Renal cortical epithelial cell (primary cell): ENCODE measurements around the gene SPR. TPM values are rescaled to one million over a fixed set of nuclear protein-coding genes. Genes with fewer than 3 reads are reported as not detected.
A peak's percentile ranks its signal among the peaks of the same experiment; 100 is the strongest.

ENCODE experiments used
- DNase-seq: peaks from one replicate; pipeline ENCODE4 v3.0.0-alpha.2; 2011; ENCODE audit warnings: low read depth
- total RNA-seq: library from RNA; depleted of rRNA; stranded (reverse); fragments of >200 nt; gene quantifications from 2 replicates; pipeline ENCODE4 v1.2.3, GENCODE V29; 2014

Gene SPR
- total RNA-seq, 1 donor from 2014 or later = 62.2 TPM

GRCh38 chr2:72915320-72915906 is 28.2 kb downstream of the SPR start:
- no peak for DNase-seq

DNA sequence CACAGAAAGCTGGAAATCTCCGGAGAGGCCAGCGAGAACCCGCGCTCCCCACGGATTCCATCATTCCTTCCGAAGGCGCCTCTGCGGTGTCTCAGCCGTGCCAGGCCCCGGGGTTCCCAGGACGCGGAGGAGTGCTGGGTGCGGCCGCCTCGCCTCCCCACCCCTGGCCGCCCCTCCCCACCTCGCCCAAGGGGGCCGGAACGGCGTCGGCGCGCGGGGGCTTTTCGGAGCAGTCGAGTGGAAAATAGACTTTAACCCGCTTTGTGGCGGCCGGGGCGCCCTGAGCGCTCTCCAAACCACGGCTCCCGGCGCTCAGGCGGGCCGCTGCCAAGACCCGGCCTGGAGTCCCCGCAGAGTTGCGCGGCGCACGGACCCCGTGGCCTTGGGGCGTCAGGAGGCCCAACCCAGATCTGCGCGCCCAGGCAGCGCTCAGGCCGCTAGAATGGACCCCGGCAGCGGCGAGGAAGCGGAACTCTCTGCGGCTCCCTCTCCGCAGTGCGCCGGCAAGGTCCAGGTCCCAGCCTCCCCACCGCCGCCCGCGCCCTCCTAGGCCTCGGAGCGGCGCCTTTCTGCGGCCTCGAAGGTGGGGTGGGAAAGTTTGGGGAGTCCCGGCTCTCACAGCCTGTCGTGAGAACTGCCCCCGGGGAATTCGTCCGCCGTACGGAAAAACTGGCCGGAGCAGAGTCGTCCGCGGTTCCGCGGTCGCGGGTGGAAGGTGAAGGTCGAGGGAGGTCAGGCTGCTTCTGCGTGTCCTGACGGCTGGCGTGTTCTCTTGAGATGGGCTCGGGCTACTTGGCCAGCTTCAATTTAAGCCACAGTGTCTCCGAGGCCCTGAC is 28.9 kb downstream of the SPR start:
- no peak for DNase-seq

GRCh38 chr2:72916743-72917137 is 29.5 kb downstream of the SPR start:
- no peak for DNase-seq

- DNase-seq = peak; percentile 44
Measured at GRCh38 chr2:72917138-72917876, 30.1 kb downstream of the SPR start, which contains the start of gene EMX1. Gene EMX1 (plus strand): TSS chr2:72917519. CDS start chr2:72917853, 334 bp downstream.

GRCh38 chr2:72917877-72918553 is 30.8 kb downstream of the SPR start:
- DNase-seq = no peak

DNA sequence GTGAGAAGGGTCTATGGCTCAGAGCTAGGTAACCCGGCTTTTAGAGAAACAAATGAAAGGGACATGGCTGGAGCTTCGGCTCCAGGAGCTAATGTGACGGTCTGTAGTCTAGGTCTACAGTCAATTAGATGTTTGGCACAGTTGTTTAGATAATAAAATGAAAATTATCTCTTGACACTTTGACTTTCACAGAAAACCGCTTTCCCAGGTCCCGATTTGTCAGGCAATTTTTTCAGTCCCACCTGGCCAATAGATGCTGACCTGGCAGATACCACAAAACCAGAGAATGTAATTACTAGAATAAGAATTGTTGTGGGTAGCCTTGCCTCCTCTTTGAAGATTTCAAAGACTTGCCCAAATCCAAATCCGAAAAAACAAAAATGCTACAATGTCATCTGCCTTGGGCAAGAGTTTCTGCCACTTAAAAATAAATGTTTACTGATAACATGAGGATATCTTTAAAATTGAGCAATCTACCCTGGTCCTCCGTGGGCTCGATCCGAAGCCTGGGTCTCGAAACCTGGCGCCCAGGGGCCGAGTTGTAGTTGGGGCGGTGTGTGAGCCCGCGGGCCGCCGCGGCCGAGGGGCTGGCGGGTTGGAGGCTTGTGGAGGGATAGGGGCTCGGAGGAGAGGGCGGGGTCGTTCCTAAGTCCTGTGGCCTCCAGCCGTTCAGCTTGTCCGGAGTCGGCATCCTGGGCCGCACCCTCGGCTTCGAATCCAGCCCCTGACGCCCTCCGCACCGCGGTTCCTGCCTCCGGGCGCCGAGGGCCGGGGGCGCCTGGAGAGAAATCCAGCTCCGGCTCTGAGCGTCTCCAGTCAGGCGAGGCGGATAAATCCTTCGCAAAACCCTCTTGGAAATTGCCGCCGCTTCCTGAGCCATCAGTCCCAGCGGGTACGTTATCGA is 32.5 kb downstream of the SPR start:
- DNase-seq = no peak

- DNase-seq = no peak
Measured at GRCh38 chr2:72920318-72921087, 33.3 kb downstream of the SPR start.

DNA sequence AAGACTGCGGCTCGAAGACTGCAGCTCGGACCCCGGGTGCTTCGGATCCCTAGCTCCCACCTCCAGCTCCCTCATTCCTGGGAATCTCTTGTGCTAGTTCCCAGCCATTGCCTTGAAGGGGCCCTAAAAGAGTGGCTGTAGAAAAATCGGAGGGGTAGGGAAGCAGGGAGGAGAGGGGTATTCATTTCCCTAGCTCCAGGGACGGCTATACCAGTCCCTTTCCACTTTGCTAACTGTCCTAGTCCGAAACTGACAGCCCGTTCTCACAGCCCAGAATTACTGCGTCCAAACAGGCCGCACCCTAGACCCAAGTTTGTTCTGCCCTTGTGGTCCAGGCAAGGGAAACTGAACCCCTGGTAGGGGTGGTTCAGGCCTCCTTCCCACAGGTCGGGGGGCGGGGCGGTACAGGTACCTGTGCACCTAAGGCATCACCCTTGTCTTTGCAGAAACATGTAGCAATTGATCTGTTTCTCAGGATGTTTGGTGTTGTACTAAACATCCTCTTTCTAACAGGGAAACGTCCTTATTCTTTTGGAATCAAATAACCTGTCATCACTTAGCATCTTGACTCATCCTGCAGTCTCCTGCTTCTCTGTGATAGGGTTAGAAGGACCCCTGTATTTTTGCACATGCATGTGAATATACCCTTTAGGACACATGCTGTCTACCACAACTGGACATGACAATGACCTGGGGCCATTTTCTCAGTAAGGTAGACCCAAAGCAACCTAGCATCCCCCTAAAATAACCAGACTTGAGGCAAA is 34.1 kb downstream of the SPR start:
- DNase-seq = no peak

DNA sequence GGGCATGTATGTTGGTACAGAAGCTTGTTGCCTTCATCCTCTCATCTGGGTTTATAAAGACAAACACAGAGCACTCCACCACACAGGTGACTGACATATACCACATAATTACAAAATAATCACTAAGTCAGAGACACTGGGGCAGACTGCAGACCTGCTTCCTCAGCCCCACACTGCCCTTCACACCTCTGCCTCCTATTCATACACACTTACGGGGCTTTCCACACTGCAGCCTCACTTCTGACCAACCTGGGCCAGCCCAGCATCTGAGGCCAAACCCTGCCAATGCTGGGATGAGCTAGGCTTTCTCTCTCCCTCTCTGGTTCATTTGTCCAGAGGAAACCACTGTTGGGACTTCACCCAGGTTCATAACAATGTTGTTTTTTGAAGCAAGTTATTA is 34.6 kb downstream of the SPR start:
- no peak for DNase-seq

DNA sequence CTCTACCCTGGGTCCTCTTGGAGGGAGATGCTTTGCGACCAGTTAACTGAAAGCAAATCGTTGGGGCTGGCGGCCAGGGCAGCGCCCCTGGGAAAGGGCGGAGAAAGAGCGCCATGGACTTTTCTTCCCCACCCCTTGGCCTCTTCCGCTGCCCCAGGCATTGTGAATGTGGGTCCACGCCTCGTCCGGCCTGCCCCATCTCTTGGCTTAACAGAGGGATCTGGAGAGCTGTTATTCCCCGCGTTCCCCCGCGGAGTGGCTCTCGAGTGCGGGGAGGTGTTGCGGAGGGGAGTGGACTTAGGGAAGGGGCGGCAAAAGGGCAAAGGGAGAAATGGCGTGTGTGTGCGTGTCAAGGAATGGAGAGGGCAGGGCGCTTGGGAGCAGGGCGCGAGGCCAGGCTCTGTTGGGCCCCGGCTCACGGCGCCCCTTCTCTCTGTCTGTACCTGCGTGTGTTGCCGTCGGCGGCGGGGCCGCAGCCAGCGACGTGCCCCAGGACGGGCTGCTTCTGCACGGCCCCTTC is 36.7 kb downstream of the SPR start:
- DNase-seq = no peak

DNA sequence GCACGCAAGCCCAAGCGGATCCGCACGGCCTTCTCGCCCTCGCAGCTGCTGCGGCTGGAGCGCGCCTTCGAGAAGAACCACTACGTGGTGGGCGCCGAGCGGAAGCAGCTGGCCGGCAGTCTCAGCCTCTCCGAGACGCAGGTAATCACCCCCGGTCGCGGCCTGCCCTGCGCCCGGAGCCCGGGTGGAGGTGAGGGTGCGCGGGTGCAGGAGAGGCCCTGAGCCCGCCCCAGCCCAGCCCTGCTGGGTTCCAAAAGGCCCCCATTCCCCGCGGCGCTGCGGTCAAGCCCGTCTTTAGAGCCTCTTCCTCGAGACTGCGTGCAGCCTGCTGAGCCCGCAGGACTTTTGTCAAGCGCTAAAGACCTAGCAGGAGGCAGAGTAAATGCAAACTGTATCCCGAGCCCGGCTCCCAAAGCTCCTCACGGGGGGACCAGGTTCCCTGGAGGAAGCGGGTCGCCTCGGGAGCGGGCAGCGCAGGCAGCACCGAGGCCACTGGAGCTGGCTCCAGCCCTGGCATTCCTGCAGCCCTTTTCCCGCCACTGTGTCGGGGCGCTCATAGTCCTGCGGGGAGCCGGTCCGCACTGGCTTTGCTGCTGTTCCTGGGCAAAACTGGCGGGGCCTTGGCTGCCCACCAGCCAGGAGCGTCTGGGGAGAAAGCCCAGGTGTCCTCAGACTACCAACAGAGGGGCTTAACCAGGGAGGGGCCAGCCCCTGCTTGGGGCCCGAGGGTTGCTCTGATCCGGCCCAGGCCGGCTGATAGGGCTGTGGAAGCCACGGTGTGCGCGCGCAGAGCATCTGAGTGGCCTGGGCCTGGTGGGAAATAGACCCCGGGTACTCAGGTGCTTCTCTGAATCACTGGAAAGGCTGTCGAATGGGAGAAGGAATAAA is 37.4 kb downstream of the SPR start:
- no peak for DNase-seq

DNA sequence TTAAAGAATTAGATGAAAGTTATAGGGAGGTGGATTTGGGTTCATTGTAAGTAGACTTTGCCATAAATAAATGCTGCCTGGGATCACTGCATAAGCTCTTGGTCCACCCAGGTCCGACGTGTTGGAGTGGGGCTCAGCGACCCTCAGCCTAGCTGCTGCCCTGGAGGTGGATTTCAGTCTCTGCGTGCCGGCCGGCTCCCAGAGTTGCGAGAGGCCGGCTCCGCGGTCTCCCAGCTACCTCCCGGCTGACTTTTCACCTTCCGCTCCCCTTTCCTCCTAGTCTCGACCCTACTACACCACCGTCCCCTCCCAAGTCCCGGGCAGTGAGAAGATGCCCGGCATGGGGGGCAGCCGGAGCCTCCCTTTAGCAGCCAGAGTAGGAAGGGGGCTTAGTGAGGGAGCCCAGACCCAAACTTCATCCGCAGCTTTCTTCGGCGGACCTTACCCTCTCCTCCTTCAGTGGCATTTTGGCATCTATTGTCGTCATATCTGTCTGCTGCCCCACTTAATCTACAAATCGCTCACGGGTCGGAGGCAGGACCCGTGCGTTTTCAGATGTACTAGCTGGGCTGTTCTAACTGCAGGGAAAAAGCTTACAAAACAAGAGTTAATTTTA is 38.2 kb downstream of the SPR start:
- no peak for DNase-seq

DNA sequence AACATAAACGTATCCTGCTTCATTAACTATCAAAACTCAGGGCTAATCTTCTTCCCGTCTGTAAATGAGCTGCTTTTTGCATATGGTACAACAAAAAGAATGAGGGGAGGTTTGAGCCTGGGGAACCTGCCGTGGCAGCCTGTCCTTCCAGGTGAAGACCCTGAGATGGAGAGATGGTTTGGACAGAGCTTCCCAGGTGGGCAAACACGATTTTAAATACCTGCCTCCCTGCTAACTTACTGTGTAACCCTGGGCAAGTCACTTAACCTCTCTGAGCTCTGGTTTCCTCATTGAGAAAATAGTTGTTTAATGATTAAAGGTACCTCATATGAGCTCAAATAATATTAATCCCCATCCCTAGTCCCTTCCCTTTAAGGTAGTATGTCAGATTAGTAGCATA is 39.2 kb downstream of the SPR start:
- no peak for DNase-seq

- DNase-seq = no peak
Measured at GRCh38 chr2:72926811-72927465, 39.7 kb downstream of the SPR start.

- DNase-seq = no peak
Measured at GRCh38 chr2:72927619-72928550, 40.7 kb downstream of the SPR start.

DNA sequence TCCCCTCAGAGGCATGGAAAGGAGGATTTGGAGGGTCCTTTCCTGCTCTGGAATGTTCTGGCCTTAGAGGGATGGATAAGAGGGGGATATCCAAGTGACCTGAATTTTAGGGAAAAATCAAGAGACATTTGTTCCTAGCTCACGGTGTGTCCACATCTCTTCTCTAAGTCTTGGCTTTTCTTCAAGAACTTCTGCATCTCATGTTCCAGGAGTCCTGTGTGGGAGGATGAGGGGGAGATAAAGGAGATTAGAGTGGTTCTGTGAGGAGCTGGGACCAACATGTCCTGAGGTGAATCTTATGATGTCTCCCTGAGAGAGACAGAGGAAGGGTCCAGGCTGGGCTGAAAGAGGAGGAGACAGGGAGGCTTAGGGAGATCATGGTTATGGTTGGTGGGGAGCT is 41.8 kb downstream of the SPR start:
- DNase-seq = no peak
